Thyroid gland (tissue), 4 donors: ENCODE measurements around the gene FOXF1.

Experiments
- POLR2A ChIP-seq, 2 donors: fragments of 450-650 bp; IDR thresholded peaks; one replicate each; pipeline ENCODE4 v1.6.1; 2017; ENCODE audit warnings: antibody characterized with exemption in 2 of 2, mild to moderate bottlenecking in 2 of 2, moderate library complexity in 1 of 2
- TF ChIP-seq, protein P1 (sequence below), 6 experiments: fragments of 200-600 bp in 3 of 6; fragments of 450-650 bp in 3 of 6; sonication (generic) in 3 of 6; IDR thresholded peaks; one replicate each; pipeline ENCODE4 v1.5.1; 2016 to 2019; ENCODE audit warnings: antibody characterized with exemption in 6 of 6, mild to moderate bottlenecking in 2 of 6, inconsistent platforms in 1 of 6, moderate library complexity in 1 of 6

DNA sequence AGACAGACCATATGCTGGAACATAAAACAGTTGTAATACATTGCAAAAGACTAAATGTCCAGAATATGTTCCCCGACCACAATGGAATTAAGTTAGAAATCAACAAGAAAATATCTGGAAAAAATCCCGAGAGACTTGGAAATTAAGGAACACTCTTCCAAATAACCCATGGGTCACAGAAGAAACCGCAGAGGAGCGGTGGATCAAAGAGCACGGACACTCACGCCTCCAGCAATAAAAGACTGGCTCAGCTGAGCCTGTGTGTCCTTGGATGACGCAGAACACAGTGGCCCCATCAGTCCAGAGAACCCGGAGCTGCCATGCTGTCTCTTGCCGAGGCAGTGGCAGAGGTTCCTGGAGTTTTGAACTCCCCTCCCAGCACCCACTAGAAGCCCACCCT, 30.9 kb upstream of the FOXF1 start:
- TF ChIP-seq, protein P1, sequence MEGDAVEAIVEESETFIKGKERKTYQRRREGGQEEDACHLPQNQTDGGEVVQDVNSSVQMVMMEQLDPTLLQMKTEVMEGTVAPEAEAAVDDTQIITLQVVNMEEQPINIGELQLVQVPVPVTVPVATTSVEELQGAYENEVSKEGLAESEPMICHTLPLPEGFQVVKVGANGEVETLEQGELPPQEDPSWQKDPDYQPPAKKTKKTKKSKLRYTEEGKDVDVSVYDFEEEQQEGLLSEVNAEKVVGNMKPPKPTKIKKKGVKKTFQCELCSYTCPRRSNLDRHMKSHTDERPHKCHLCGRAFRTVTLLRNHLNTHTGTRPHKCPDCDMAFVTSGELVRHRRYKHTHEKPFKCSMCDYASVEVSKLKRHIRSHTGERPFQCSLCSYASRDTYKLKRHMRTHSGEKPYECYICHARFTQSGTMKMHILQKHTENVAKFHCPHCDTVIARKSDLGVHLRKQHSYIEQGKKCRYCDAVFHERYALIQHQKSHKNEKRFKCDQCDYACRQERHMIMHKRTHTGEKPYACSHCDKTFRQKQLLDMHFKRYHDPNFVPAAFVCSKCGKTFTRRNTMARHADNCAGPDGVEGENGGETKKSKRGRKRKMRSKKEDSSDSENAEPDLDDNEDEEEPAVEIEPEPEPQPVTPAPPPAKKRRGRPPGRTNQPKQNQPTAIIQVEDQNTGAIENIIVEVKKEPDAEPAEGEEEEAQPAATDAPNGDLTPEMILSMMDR (IDR thresholded peaks at IDR 0.05), result no peak
- TF ChIP-seq POLR2A (IDR thresholded peaks at IDR 0.05), result no peak
